DLD1 (cell line): Measurements from ENCODE around the gene DNPH1.

Experiments used
- in situ Hi-C: cut with HindIII; loops from 2 replicates; pipeline ENCODE4 v1.10.0; 2017; ENCODE audit warnings: low sequenced_read_pairs

DNPH1 gene

DNA sequence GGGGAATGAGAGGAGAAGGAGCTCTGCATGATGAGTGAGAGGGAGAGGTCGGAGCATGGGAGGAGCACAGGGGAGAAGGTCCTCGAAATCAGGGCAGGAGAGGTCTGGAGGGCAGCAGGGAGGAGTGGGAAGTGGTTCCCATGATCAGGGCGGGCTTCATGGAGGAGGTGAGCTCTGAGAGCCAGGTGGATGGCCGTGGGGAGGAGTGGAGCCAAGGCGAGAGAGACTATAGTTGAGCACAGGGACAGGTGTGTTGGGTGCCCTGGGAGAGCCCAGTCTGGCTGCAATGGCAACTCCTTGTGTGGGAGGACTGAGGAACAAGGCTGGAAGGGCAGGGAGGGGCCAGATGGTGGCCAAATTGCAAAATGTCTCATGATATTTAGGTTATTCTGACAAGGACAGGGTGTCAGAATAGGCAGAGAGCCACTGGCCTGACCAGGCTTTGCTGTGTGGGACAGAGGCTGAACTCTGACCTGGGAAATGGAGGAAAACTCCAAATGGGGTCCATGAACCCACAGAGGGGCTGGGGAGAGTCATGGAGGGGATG is 35.4 kb upstream of the DNPH1 start:
- in situ Hi-C loops = no loop called here

DNA sequence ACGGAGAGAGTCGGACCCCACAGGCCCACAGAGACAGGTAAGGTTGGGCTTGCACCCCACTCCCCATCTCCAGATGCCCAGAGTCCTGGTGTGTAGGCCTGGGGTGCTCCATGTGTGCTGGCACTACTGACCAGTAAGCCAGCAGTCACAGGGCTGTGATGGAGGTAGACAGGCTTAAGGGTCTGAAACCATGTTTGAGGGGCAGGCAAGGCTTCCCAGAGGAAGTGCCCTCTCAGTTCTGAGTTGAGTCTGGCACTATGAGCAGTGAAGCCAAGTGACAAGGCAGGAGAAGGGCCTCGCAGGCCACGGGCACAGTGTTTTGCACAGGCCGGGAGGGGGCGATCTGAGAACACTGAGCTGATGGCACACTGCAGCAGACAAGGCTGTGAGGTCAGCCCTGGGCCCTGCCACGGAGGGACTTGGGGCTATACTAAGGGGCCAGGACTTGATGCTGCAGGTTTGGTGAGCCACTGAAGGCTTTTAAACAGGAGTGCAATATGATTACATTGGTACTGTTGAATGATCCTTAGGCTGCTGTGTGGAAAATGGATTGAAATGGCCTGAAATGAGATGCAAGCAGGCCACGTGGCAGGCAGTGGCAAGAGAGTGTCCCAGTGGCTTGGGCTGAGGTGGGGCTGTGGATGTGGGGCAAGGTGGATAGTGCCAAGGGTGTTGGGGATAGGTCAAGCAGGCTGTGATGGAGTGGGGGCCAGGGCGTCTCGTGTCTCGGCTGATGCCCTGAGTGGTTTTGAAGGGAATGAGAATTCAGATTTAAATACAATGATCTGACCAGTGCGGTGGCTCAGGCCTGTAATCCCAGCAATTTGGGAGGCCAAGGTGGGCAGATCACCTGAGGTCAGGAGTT is 34.3 kb upstream of the DNPH1 start:
- in situ Hi-C loops = no loop called here

DNA sequence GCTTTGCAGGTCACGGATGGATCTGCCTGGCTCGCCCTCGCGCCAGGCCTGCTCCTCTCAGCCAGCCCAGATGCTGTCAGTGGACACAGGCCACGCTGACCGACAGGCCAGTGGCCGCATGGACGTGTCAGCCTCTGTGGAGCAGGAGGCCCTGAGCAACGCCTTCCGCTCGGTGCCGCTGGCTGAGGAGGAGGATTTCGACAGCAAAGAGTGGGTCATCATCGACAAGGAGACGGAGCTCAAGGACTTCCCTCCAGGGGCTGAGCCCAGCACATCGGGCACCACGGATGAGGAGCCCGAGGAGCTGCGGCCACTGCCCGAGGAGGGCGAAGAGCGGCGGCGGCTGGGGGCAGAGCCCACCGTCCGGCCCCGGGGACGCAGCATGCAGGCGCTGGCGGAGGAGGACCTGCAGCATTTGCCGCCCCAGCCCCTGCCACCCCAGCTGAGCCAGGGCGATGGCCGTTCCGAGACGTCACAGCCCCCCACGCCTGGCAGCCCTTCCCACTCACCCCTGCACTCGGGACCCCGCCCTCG is 33.6 kb upstream of the DNPH1 start:
- in situ Hi-C loops = no loop called here

DNA sequence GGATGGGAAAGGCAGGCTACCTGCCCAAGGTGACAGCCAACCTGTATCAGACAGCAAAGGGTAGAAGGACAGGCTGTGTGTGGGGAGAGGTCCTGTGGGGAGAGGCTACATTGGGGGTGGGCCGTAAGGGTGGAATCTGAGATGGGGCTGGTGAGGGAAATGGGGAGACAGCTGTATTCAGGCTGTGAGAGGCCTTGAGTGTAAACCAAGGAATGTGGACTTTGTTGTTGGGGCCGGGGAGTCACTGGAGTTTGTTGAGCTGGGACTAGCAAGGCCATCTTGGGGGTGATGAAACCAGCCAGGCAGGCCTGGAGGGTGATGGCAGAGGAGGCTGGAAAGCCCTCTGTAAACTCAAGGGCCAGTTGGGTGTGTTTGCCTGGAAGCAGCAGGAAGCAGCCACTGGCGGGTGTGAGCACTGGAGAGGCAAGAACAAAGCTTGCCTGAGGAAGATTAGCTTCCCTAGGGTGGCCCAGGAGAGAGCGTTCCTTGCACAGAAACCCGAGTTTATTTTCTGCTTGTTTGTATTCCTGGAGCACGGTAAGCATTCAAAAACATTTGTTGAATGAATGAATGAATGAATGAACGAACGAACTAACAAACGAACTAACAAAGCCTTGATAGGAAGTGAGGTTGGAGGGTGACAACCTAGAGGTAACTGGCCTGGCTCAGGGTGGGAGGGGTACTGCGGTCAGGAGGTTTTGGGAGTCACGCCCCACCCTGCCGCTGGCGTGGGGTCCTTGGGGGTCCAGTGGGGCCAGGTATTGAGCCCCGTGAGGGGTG is 32.9 kb upstream of the DNPH1 start:
- in situ Hi-C loops = no loop called here

DNA sequence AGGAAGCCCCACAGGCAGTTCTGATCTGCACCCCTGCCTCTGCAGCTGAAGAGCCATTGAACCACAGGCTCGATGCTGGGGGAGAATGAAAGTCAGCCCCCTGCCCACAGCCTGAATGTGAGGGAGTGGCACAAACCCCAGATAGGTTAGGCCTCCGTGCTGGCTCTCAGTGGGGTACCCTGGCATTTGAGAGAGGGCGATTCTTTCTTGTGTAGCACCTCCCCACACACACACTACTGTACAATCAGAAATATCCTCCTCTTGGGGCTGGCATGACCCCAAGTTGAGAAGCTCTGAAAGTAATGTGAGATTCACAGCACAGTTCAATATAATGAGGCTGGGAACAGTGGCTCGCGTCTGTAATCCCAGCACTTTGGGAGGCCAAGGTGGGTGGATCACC is 31.9 kb upstream of the DNPH1 start:
- in situ Hi-C loops = no loop called here

DNA sequence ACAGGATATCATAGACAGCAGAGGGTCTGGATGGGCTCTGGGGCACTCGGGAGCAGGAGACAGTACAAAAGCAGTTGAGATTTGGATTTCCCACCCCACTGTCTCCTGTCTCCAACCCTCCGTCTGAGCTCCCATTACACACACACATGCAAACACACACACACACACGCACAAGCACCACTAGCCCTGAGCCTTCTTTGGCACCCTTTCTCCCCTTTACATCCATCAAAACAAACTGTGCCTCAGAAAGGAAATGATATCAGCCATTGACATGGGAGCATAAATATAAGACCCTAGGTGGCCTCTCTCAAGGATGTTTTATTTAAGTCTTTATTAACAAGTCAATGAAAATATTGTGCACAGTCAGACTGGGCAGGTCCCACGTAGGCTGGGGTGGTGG is 31.5 kb upstream of the DNPH1 start:
- in situ Hi-C loops = no loop called here

DNA sequence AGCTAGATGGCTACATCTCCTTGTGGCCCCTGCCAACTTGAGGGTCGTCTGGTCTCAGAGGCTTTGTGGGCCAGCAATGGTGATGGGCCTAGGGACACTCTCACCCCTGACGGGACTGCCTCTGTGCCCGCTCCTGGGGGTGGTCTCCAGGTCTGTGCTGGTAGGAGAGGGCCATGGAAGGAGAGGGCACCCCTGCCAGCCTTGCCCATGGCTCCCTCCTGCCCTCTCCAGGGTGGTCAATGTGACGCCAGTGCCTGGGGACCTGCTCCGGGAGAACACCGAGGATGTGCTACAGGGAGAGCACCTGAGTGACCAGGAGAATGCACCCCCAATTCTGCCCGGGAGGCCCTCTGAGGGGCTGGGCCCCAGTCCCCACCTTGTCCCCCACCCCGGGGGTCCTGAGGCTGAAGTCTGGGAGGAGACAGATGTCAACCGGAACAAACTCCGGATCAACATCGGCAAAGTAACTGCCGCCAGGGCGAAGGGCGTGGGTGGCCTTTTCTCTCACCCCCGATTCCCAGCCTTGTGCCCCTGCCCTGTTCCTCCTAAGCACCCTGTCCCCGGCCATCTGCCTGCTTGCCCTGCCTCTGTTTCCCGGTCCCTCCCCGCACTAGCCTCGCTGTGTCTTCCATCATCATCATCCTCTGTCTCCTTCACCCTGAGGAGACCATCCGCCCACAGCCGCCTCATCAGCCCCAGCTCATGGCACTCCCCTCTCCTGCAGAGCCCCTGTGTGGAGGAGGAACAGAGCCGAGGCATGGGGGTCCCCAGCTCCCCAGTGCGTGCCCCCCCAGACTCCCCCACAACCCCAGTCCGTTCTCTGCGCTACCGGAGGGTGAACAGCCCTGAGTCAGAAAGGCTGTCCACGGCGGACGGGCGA is 29.8 kb upstream of the DNPH1 start:
- in situ Hi-C loops = no loop called here

DNA sequence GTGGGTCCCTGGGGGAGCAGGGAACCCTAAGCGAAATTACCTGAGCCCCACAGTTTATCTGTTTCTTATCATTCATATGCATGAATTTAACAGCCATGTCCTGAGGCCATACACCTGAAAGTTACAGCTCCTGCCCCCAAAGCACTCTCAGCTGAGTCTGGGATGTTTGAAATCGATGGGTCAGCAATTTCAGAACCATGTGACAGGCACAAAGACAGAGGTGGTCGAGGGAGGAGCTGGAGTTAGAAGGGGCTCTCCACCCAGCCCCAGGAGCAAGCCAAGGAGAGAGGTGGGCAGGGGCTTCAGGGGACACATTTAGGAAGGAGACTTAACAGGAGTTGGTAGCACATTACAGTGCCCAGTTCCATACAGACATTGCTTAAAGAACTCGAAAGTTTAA is 28.9 kb upstream of the DNPH1 start:
- in situ Hi-C loops = no loop called here

DNA sequence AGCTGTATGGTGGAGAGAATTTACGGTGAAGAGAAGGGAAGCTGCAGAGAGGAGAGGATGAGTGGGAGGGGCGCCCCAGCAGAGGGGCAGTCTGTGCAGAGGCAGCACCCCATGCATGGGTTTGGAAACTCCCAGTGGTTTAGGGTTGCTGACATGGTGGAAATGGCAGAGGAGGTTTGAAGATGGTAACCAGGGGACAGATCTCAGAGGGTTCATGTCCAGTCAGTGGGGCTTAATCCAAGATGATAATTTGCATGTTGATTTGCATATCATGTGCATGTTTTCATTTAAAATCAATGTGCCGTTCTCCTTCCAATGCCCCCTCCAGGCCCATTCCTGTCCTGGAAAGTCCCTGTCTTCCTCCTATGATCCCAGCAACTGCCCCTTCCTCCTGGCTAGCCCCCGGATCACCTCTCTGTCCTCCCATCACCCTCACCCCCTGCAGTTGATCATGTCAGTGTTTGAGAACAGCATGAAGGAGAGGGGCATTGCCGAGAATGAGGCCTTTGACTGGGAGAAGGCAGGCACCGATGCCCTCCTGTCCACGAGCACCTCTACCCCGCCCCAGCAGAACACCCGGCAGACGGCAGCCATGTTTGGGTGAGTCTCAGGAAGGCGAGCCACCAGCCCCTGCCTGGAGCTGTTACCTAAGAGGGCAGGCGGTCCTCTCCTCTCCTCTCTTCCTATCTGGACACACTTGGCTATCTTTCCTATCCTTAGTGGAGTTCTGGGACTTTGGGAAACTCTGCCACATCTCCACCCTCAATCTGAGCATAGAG is 28.3 kb upstream of the DNPH1 start:
- in situ Hi-C loops = no loop called here

DNA sequence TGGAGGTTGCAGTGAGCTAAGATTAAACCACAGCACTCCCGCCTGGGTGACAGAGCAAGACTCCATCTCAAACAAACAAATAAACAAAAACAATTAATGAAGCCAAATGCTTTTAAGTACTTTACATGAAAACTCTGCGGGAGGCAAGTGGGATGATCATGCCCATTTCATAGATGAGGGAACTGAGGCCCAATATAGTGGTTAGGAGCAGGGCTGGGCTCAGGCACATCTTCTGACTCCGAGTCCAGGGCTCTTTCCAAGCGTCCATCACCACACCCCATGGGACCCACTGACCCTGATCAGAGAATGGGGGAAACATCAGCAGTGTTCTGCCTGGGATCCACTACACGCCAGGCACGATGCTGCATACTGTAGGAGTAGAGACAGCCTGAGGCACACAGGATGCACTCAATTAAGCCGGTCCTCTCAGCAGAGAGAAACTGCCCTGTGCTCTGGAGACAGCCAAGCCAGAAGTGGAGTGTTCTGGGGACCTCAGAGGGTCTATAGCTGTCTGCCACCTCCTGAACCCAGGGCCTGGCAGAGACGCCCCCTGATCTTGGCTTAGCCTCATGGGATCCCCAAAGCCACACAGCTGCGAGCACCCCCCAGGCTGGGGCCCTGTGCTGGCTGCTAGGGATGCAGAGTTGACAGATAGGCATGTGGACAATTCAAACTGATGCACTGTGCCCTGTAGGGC is 27.5 kb upstream of the DNPH1 start:
- in situ Hi-C loops = no loop called here

DNA sequence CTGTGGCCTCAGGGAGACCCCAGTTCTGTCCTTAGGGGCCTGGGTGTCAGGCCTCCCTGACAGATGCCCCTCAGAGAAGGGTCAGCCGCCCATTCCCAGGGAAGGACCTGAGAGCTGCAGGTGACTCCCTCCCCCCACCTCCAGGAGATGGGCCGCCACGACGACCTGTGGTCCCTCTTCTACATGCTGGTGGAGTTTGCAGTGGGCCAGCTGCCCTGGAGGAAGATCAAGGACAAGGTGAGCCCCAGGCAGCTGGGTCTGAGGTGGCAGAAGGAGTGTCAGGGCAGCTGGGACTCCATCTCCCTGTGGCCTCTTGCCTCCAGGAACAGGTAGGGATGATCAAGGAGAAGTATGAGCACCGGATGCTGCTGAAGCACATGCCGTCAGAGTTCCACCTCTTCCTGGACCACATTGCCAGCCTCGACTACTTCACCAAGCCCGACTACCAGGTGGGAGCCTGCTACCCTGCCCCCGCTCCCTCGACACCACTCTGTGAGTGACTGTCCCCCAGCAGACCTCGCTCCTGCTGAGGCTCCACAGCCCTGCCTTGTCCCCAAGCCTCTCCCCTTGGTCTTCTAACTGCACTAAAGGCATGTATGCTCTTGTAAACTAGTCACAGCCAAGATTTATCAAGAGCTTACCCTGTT is 26.2 kb upstream of the DNPH1 start:
- in situ Hi-C loops = no loop called here

DNA sequence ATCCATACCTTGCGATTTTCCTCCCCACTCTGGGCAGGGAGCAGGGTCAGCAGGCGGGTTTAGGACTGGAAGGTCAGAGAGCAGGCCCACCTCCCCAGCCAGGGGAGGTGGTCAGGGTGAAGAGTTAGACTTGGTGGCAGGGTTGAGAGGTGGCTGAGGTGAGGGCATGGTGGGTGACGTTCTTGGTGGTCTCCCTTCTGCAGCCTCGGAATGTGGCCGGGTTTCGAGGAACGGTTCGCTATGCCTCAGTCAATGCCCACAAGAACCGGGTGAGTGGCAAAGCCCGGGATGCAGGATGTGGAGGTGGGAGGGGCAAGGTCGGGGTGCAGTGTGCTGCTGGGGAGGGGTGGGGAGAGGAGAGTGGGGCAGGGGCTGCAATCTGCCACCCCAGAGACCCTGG is 25.6 kb upstream of the DNPH1 start:
- in situ Hi-C loops = no loop called here

DNA sequence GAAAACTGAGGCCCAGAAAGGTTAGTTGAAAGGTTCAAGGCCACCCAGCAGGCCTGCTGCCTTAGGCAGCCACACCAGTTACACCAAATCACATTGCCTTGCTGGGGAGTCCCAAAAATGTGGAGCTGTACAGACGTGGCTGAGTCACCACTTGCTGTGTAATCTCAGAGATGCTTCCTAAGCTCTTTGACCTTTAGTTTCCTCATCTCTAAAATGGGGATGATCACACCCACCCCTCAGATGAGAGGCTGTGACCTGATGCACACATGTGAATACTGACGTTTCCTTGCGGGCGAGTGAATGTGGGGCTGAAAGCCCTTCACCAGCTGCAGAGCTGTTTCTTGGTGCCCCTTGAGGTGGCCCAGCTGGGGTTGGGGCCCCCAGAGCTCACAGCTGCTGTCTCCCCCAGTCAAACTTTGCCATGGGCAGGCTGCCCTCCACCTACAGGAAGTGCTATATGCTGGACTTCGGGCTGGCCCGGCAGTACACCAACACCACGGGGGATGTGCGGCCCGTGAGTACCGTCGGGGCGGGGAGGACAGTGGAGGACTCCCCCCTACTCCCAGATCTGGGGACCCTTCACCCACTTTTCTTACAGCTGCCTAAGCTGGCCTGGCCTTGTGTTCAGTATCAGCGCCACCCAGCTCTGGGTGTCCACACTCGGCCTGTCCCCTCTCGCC is 25.0 kb upstream of the DNPH1 start:
- in situ Hi-C loops = no loop called here

DNA sequence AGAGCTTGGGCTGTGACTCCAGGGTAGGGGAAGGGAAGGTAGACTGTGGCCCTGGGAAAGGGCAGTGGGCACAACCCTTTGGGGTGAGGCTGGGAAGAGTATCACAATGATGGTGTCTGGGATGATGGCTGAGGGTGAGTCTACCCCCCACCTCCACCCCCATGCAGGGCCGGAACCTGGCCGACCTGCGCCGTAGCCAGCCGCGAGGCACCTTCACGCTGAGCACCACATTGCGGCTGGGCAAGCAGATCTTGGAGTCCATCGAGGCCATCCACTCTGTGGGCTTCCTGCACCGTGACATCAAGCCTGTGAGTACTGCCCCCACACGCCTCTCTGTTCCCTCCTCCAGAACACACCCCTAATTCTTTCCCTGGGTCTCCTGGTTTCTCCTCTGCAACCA is 24.1 kb upstream of the DNPH1 start:
- in situ Hi-C loops = no loop called here

DNA sequence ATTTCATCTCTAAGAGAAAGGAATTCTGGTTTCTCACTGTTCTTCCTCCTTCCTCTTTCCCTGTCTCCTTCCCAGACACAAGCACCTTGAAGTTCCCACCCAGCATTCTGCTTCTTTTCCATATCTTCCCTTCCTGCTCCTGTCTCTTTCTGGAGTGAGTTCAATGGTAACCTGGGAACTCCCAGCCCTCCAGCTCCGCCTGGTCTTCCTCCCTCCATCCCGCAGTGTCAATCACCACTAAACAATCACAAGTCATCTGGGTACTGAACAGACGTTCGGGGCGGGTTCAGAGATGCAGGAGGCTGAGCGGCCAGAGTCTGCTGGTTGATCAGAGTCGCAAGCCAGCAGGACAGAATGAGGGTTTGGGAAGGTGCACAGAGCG is 21.7 kb upstream of the DNPH1 start:
- in situ Hi-C loops = no loop called here

DNA sequence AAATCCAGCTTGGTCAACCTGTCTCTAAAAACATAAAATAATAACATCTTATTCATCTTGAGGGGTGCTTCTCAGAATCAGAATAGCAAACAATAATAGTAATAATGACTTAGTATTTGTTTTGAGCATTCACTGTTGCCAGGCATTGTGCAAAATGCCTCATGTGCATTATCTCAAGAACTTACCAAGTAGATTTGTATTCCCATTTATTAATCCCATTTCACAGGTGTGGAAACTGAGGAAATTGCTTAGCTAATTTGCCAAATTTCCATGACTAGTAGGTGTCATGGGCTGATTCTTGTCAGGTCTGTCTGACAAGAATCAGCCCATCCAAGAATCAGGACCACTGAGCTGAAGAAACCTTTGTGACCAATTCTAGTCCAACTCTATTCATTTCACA is 19.5 kb upstream of the DNPH1 start:
- in situ Hi-C loops = no loop called here

DNA sequence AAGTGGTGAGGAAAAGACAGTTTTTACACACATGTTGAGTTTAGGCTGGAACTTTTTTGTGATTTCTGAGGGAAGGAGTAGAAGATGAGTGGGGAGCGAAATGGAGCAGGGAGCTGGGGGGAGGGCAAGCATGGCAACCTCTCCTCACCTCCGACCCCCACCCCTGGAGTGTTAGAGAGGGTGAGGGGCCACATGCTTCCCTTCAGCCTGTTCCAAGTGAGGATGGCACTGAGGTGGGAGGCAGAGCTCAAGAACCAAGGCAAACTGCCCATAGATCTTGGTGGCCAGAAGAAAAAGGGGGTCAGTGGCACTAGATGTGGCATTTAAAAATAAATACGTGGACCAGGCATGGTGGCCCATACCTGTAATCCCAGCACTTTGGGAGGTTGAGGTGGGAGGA is 18.8 kb upstream of the DNPH1 start:
- in situ Hi-C loops = no loop called here
